Endothelial cell of umbilical vein (primary cell): ENCODE results near the gene POLR3G. TPM values are rescaled to one million over a fixed set of nuclear protein-coding genes. Genes with fewer than 3 reads are reported as not detected.
A peak's percentile ranks its signal among the peaks of the same experiment; 100 is the strongest.

ENCODE experiments used
- BruUV-seq: library from RNA; stranded (reverse); fragments of 400-500 nt; replicated peaks from 2 replicates; lab custom pipeline; 2021; lab: Mats Ljungman, UMichigan
- CTCF ChIA-PET: fragments of 300-600, 350-600 bp; sonication (Branson Sonifier 250); formaldehyde crosslinking; loops from one replicate; lab custom pipeline; 2021; ENCODE audit warnings: antibody characterized with exemption, inconsistent platforms; lab: Charles Lee
- POLR2A ChIA-PET: fragments of 300-600, 350-600 bp; sonication (Branson Sonifier 250); formaldehyde crosslinking; loops from one replicate; lab custom pipeline; 2021; ENCODE audit warnings: antibody characterized with exemption, inconsistent platforms; lab: Charles Lee
- DNase-seq: peaks from one replicate; pipeline ENCODE4 v3.0.0-alpha.2; 2011; ENCODE audit warnings: low read depth, low spot score
- FAIRE-seq: peaks from 2 replicates; lab custom pipeline; 2011; peaks lifted over from hg19 to GRCh38; lab: Jason Lieb, UNC
- H2AFZ ChIP-seq: 2 replicates; pipeline ENCODE4 v1.6.0; 2012; ENCODE audit warnings: low read depth, low read length, control low read depth, inconsistent platforms
- H3K27ac ChIP-seq: 2 replicates; pipeline ENCODE4 v1.5.1; 2011; ENCODE audit warnings: low read depth, mild to moderate bottlenecking, control low read depth, low read length, moderate library complexity; ENCODE audit not compliant: insufficient read depth
- H3K27me3 ChIP-seq, 2 experiments: 2 replicates each; pipeline versions ENCODE4 v1.6.0 to v1.6.1; 2011; ENCODE audit warnings: low read length in 2 of 2, mixed read lengths in 1 of 2; ENCODE audit not compliant: control insufficient read depth in 2 of 2, insufficient read depth in 2 of 2
- H3K36me3 ChIP-seq, 2 experiments: 2 replicates in 1 of 2; 3 replicates in 1 of 2; pipeline ENCODE4 v1.5.1; 2011; ENCODE audit warnings: low read length in 2 of 2, mild to moderate bottlenecking in 1 of 2, moderate library complexity in 1 of 2; ENCODE audit not compliant: control insufficient read depth in 2 of 2, insufficient read depth in 2 of 2; ENCODE audit errors: extremely low read depth in 1 of 2
- H3K4me1 ChIP-seq: 3 replicates; pipeline ENCODE4 v1.5.1; 2011; ENCODE audit warnings: mild to moderate bottlenecking, low read length; ENCODE audit not compliant: control insufficient read depth, insufficient read depth; ENCODE audit errors: extremely low read depth
- H3K4me2 ChIP-seq: 2 replicates; pipeline ENCODE4 v1.6.1; 2011; ENCODE audit warnings: low read length, control low read depth, mixed read lengths; ENCODE audit not compliant: insufficient read depth
- H3K4me3 ChIP-seq, 3 experiments: fragments of 200-600 bp in 1 of 3; sonication (generic), shearing (Covaris generic) in 1 of 3; replicated peaks in 1 of 3; 2 replicates each; pipeline ENCODE4 v1.5.1; 2011 to 2016; ENCODE audit warnings: control low read depth in 3 of 3, low read length in 3 of 3, mild to moderate bottlenecking in 2 of 3, inconsistent platforms in 1 of 3, low read depth in 1 of 3, moderate library complexity in 1 of 3; ENCODE audit not compliant: insufficient read depth in 1 of 3
- H3K79me2 ChIP-seq: 2 replicates; pipeline ENCODE4 v1.6.0; 2012; ENCODE audit warnings: low read length, inconsistent platforms; ENCODE audit not compliant: control insufficient read depth, insufficient read depth
- H3K9ac ChIP-seq: replicated peaks from 2 replicates; pipeline ENCODE3; 2011; ENCODE audit warnings: low read length, control low read depth; ENCODE audit not compliant: insufficient read depth; ENCODE audit errors: extremely low read depth
- H3K9me1 ChIP-seq: replicated peaks from 3 replicates; pipeline ENCODE4 v1.6.0; 2011; ENCODE audit warnings: mild to moderate bottlenecking, low read length; ENCODE audit not compliant: control insufficient read depth, insufficient read depth; ENCODE audit errors: extremely low read depth
- H3K9me3 ChIP-seq: replicated peaks from 2 replicates; pipeline ENCODE4 v1.5.1; 2012; ENCODE audit warnings: low read length, inconsistent platforms; ENCODE audit not compliant: control insufficient read depth, insufficient read depth
- H4K20me1 ChIP-seq: replicated peaks from 2 replicates; pipeline ENCODE3; 2011; ENCODE audit warnings: mild to moderate bottlenecking, low read length; ENCODE audit not compliant: control insufficient read depth, insufficient read depth; ENCODE audit errors: extremely low read depth
- EZH2 ChIP-seq: IDR thresholded peaks from 2 replicates; pipeline ENCODE4 v1.6.1; 2012; ENCODE audit warnings: borderline replicate concordance, low read depth, mild to moderate bottlenecking, moderate library complexity, low read length, inconsistent platforms; ENCODE audit not compliant: severe bottlenecking
- GATA2 ChIP-seq: IDR thresholded peaks from 2 replicates; pipeline ENCODE4 v1.7.0; 2011; ENCODE audit warnings: low read depth, mild to moderate bottlenecking, moderate library complexity, mixed read lengths, low read length; ENCODE audit not compliant: insufficient read length, insufficient read depth
- POLR2A ChIP-seq: IDR thresholded peaks from 2 replicates; pipeline ENCODE4 v1.6.1; 2012; ENCODE audit warnings: low read depth, mild to moderate bottlenecking, control low read depth, low read length
- dilution Hi-C: fragments of 300-500 bp; cut with MboI; formaldehyde crosslinking; loops from one replicate; pipeline ENCODE4 v1.15.0; 2019; ENCODE audit warnings: low sequenced_read_pairs; ENCODE audit not compliant: extremely low pct_ligation_motif_present
- intact Hi-C: fragments of 100-400 bp; cut with micrococcal nuclease; formaldehyde crosslinking; loops from one replicate; pipeline ENCODE4 v1.10.0; 2022
- polyA plus RNA-seq, 4 experiments: library from polyadenylated mRNA; depleted of rRNA in 3 of 4; stranded (reverse) in 3 of 4; unstranded in 1 of 4; fragments of >200 nt; gene quantifications; 2 replicates each; pipeline versions ENCODE4 v1.2.1 to v1.2.3, GENCODE V29; 2011 to 2012; ENCODE audit warnings: missing spikeins in 1 of 4
- total RNA-seq: library from RNA; stranded (reverse); gene quantifications from 2 replicates; pipeline ENCODE4 v1.2.3, GENCODE V29; 2021
- TF ChIP-seq, protein P1 (sequence below): IDR thresholded peaks from 2 replicates; pipeline ENCODE4 v1.6.1; 2011; ENCODE audit not compliant: insufficient read depth, insufficient read length

Gene POLR3G
- total and polyA plus RNA-seq, 2 donors (not counting 3 experiments of a cell fraction or from before 2014, with no cell fraction given), result 15.0 to 15.7 TPM

DNA sequence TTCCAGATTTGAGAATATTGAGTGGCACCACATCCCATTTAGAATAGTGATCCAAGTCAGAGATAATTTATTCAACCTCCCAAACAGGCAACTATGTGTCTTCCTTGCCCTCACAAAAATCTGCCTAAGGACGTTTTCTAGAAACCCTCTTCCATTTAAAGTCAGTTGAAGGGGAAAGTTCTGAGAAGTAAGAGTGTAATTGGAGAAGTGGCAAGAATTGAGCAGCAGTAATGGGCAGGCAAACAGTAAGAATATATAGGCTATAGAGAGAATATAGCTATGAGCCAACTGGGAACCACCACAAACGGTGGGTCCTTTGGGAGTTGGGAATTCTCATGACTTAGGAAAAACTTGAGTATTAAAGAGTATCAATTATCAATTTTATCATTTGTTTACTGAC, 34.0 kb upstream of the POLR3G start:
- peaks cover 0 to 5% of the 10 kb centered on the region in 2 experiments for H3K27me3 ChIP-seq
- no peaks in the 10 kb centered on the region for H3K36me3 ChIP-seq
- H2AFZ ChIP-seq, result peak overlapping the region; percentile 78
- dilution Hi-C loops, result no loop called here
- TF ChIP-seq, protein P1, sequence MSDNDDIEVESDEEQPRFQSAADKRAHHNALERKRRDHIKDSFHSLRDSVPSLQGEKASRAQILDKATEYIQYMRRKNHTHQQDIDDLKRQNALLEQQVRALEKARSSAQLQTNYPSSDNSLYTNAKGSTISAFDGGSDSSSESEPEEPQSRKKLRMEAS, result no peak
- no peak for TF ChIP-seq EZH2
- H3K79me2 ChIP-seq, result no peaks in the 10 kb centered on the region
- H3K9me1 ChIP-seq, result no peaks in the 10 kb centered on the region
- H3K4me1 ChIP-seq, result no peaks in the 10 kb centered on the region
- FAIRE-seq (no peak), DNase-seq (no peak)
- intact Hi-C loops, result loop anchor here (1.0 kb wide), 1 partner anchor 164 kb away; no protein-coding TSS in a partner anchor
- no peak overlapping the region for H3K4me2 ChIP-seq
- no peak overlapping the region for H3K9ac ChIP-seq
- no peaks in the 10 kb centered on the region for H4K20me1 ChIP-seq
- ChIA-PET CTCF (interaction anchor here (1.2 to 6.1 kb wide), 14 partner anchors 9 to 979 kb away, joined by 3 to 90 read pairs (median 7); partner anchors contain the start of gene LYSMD3), POLR2A (no interaction called here)
- no peaks in the 10 kb centered on the region for H3K9me3 ChIP-seq
- BruUV-seq, result no TSS peak
- no peak overlapping the region for H3K27ac ChIP-seq
- H3K4me3 ChIP-seq, result no peak overlapping the region

DNA sequence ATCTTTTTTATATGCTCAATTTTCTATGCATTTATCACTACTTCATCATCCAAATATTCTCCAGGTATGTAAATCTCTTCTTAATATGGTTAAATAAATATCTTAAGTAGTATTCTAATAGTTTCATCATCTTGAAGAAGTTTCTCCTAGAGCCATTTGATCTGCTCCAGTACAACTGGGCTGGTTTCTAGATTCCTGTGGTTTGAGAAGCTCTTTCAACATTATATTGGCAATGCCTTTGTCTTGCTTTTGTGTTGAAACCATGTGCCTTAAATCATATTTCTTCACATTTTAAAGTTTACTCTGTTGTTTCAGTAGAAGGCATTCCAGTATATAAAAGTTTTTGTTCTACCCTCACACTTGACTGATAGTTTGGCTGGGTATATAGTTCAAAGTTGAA, 27.7 kb upstream of the POLR3G start:
- intact Hi-C loops, result no loop called here
- H2AFZ ChIP-seq, result no peak overlapping the region
- no peaks in the 10 kb centered on the region for H3K36me3 ChIP-seq
- BruUV-seq, result no TSS peak
- H3K9me1 ChIP-seq, result no peaks in the 10 kb centered on the region
- H3K9ac ChIP-seq, result no peak overlapping the region
- H4K20me1 ChIP-seq, result no peaks in the 10 kb centered on the region
- no peak for DNase-seq
- H3K79me2 ChIP-seq, result no peaks in the 10 kb centered on the region
- H3K27ac ChIP-seq, result no peak overlapping the region
- no peaks in the 10 kb centered on the region for H3K4me1 ChIP-seq
- no peaks in the 10 kb centered on the region for H3K27me3 ChIP-seq
- dilution Hi-C loops, result no loop called here
- no peaks in the 10 kb centered on the region for H3K9me3 ChIP-seq
- no peak overlapping the region for H3K4me2 ChIP-seq
- no peak for TF ChIP-seq GATA2
- TF ChIP-seq, protein P1, result no peak
- no peak for TF ChIP-seq POLR2A
- H3K4me3 ChIP-seq, result no peak overlapping the region
- CTCF ChIA-PET, result interaction anchor here (0.7 kb wide), 1 partner anchor 433 kb away, joined by 3 read pairs; no protein-coding TSS in a partner anchor
- FAIRE-seq, result no peak
- POLR2A ChIA-PET, result no interaction called here
